ENCODE data around the gene PRKN. TPM values are rescaled to one million over a fixed set of nuclear protein-coding genes. Genes with fewer than 3 reads are reported as not detected.
"Not testable (repeated sequence)": the region's sequence is repeated elsewhere in the genome, so short reads cannot be mapped to it uniquely, and the experiment has no call there.

PRKN gene
- total RNA-seq, 1 donor from 2014 or later, result 0.79 TPM

- FAIRE-seq (no peak), DNase-seq (ENCODE audit: low read depth) (no peak)
- Histone ChIP-seq H3K27me3 (ENCODE audit: control insufficient read depth, insufficient read depth, low read length) (no peaks in the 10 kb centered on the region), H3K36me3 (ENCODE audit: control insufficient read depth, insufficient read depth, low read length) (no peaks in the 10 kb centered on the region), H3K4me3 (ENCODE audit: low read depth, low read length) (no peak overlapping the region)
- TF ChIP-seq CTCF (IDR thresholded peaks at IDR 0.05; ENCODE audit: insufficient read depth, low read length, severe bottlenecking), result no peak
These were observed 833.1 kb downstream of the PRKN start for GRCh38 chr6:161894436-161894835.

- Histone ChIP-seq H3K36me3 (ENCODE audit: control insufficient read depth, insufficient read depth, low read length) (no peaks in the 10 kb centered on the region), H3K27me3 (ENCODE audit: control insufficient read depth, insufficient read depth, low read length) (no peaks in the 10 kb centered on the region), H3K4me3 (ENCODE audit: low read depth, low read length) (no peak overlapping the region)
- TF ChIP-seq CTCF (IDR thresholded peaks at IDR 0.05; ENCODE audit: insufficient read depth, low read length, severe bottlenecking), result no peak
- DNase-seq (ENCODE audit: low read depth), result no peak
- no peak for FAIRE-seq
These were observed 836.0 kb downstream of the PRKN start for GRCh38 chr6:161891542-161891941.

- no peaks in the 10 kb centered on the region for H3K36me3 ChIP-seq (ENCODE audit: control insufficient read depth, insufficient read depth, low read length)
- DNase-seq (ENCODE audit: low read depth), result no peak
- H3K27me3 ChIP-seq (ENCODE audit: control insufficient read depth, insufficient read depth, low read length), result no peaks in the 10 kb centered on the region
- no peak overlapping the region for H3K4me3 ChIP-seq (ENCODE audit: low read depth, low read length)
- TF ChIP-seq CTCF (IDR thresholded peaks at IDR 0.05; ENCODE audit: insufficient read depth, low read length, severe bottlenecking), result no peak
- no peak for FAIRE-seq
These were observed 836.7 kb downstream of the PRKN start for GRCh38 chr6:161890832-161891297.

GRCh38 chr6:161890133-161890831 lies 837.3 kb downstream of the PRKN start:
- DNase-seq (ENCODE audit: low read depth) (no peak), FAIRE-seq (no peak)
- H3K4me3 ChIP-seq (ENCODE audit: low read depth, low read length), result no peak overlapping the region
- TF ChIP-seq CTCF (IDR thresholded peaks at IDR 0.05; ENCODE audit: insufficient read depth, low read length, severe bottlenecking), result no peak
- no peaks in the 10 kb centered on the region for H3K27me3 ChIP-seq (ENCODE audit: control insufficient read depth, insufficient read depth, low read length)
- H3K36me3 ChIP-seq (ENCODE audit: control insufficient read depth, insufficient read depth, low read length), result no peaks in the 10 kb centered on the region

- no peak for TF ChIP-seq CTCF (IDR thresholded peaks at IDR 0.05; ENCODE audit: insufficient read depth, low read length, severe bottlenecking)
- H3K4me3 ChIP-seq (ENCODE audit: low read depth, low read length), result no peak overlapping the region
- H3K36me3 ChIP-seq (ENCODE audit: control insufficient read depth, insufficient read depth, low read length), result no peaks in the 10 kb centered on the region
- DNase-seq (ENCODE audit: low read depth) (no peak), FAIRE-seq (no peak)
- no peaks in the 10 kb centered on the region for H3K27me3 ChIP-seq (ENCODE audit: control insufficient read depth, insufficient read depth, low read length)
These were observed 838.2 kb downstream of the PRKN start for GRCh38 chr6:161889324-161889723.

- not testable (repeated sequence) for H3K27me3 ChIP-seq (ENCODE audit: control insufficient read depth, insufficient read depth, low read length); H3K4me3 ChIP-seq (ENCODE audit: low read depth, low read length); H3K36me3 ChIP-seq (ENCODE audit: control insufficient read depth, insufficient read depth, low read length); DNase-seq (ENCODE audit: low read depth); FAIRE-seq
These were observed 841.0 kb downstream of the PRKN start for GRCh38 chr6:161886545-161886944.

All from bronchial epithelial cell (primary cell).